ENCODE measurements around the gene PPARGC1A. TPM values are rescaled to one million over a fixed set of nuclear protein-coding genes. Genes with fewer than 3 reads are reported as not detected.

PPARGC1A gene
- not detected for total RNA-seq
- total RNA-seq (2013): not detected

- no peak within 1 kb of the TSS for H3K4me3 Mint-ChIP-seq
- H3K4me1 ChIP-seq (ENCODE audit: control insufficient read depth, insufficient read depth, low read length): no peaks in the 10 kb centered on the region
- 7% methylated on average over 10 of the region's 10 CpGs for WGBS (ENCODE audit: insufficient coverage)
- peaks cover 8 to 20% of the 10 kb centered on the region in 2 donors for H3K9me3 Mint-ChIP-seq
- no peaks in the 10 kb centered on the region for H3K9me3 ChIP-seq (ENCODE audit: control insufficient read depth, insufficient read depth, low read length)
- no peaks in the 10 kb centered on the region for H3K27me3 ChIP-seq (ENCODE audit: control insufficient read depth, insufficient read depth, low read length)
- no peak within 1 kb of the TSS for H3K4me3 ChIP-seq (ENCODE audit: low read length)
- DNase-seq (peak in 1 of 2 donors; percentile 10), ATAC-seq (no peak)
- no peaks in the 10 kb centered on the region for H3K36me3 ChIP-seq (ENCODE audit: control insufficient read depth, insufficient read depth, low read length)
- no peak within 1 kb of the TSS for H3K27ac Mint-ChIP-seq
- H3K27me3 Mint-ChIP-seq (ENCODE audit: low read depth in 2 of 2): no peaks in the 10 kb centered on the region
- H3K36me3 Mint-ChIP-seq: no peaks in the 10 kb centered on the region
- H3K27ac ChIP-seq (ENCODE audit: low read length): no peak within 1 kb of the TSS
- intact Hi-C loops (cut with micrococcal nuclease): no loop called here
- no peak for TF ChIP-seq CTCF (IDR thresholded peaks at IDR 0.05)
- no peaks in the 10 kb centered on the region for H3K4me1 Mint-ChIP-seq
These were observed at the start of gene PPARGC1A for GRCh38 chr4:23889814-23890341. Gene PPARGC1A (minus strand): TSS chr4:23890047. CDS start chr4:23889957, 90 bp downstream.

- intact Hi-C loops (cut with micrococcal nuclease): no loop called here
- DNase-seq (no peak), ATAC-seq (no peak)
- no peak overlapping the region for H3K4me3 ChIP-seq (ENCODE audit: low read length)
- H3K36me3 Mint-ChIP-seq: no peaks in the 10 kb centered on the region
- TF ChIP-seq CTCF (IDR thresholded peaks at IDR 0.05): no peak
- H3K27ac ChIP-seq (ENCODE audit: low read length): no peak overlapping the region
- no peaks in the 10 kb centered on the region for H3K4me1 ChIP-seq (ENCODE audit: control insufficient read depth, insufficient read depth, low read length)
- H3K27ac Mint-ChIP-seq: no peak overlapping the region
- H3K9me3 ChIP-seq (ENCODE audit: control insufficient read depth, insufficient read depth, low read length): peaks cover 3% of the 10 kb centered on the region
- no peaks in the 10 kb centered on the region for H3K36me3 ChIP-seq (ENCODE audit: control insufficient read depth, insufficient read depth, low read length)
- peaks cover 0 to 6% of the 10 kb centered on the region in 2 donors for H3K9me3 Mint-ChIP-seq
- H3K27me3 ChIP-seq (ENCODE audit: control insufficient read depth, insufficient read depth, low read length): no peaks in the 10 kb centered on the region
- H3K27me3 Mint-ChIP-seq (ENCODE audit: low read depth in 2 of 2): no peaks in the 10 kb centered on the region
- no peaks in the 10 kb centered on the region for H3K4me1 Mint-ChIP-seq
- WGBS (ENCODE audit: insufficient coverage): 63% methylated on average over 1 of the region's 1 CpG
- H3K4me3 Mint-ChIP-seq: no peak overlapping the region
These were observed 48.9 kb upstream of the PPARGC1A start for GRCh38 chr4:23938796-23939195.

- Histone ChIP-seq H3K27me3 (ENCODE audit: control insufficient read depth, insufficient read depth, low read length) (no peaks in the 10 kb centered on the region), H3K9me3 (ENCODE audit: control insufficient read depth, insufficient read depth, low read length) (peaks cover 3% of the 10 kb centered on the region), H3K36me3 (ENCODE audit: control insufficient read depth, insufficient read depth, low read length) (no peaks in the 10 kb centered on the region), H3K4me1 (ENCODE audit: control insufficient read depth, insufficient read depth, low read length) (no peaks in the 10 kb centered on the region), H3K27ac (ENCODE audit: low read length) (no peak overlapping the region), H3K4me3 (ENCODE audit: low read length) (no peak overlapping the region)
- ATAC-seq (no peak), DNase-seq (no peak)
- Mint-ChIP-seq H3K36me3 (no peaks in the 10 kb centered on the region), H3K27me3 (ENCODE audit: low read depth in 2 of 2) (no peaks in the 10 kb centered on the region), H3K4me3 (no peak overlapping the region), H3K4me1 (no peaks in the 10 kb centered on the region), H3K27ac (no peak overlapping the region), H3K9me3 (peaks cover 0 to 6% of the 10 kb centered on the region in 2 donors)
- WGBS (ENCODE audit: insufficient coverage): 42% methylated on average over 2 of the region's 2 CpGs
- TF ChIP-seq CTCF (IDR thresholded peaks at IDR 0.05): no peak
- intact Hi-C loops (cut with micrococcal nuclease): no loop called here
These were observed 47.3 kb upstream of the PPARGC1A start for GRCh38 chr4:23937173-23937572.

GRCh38 chr4:23934915-23935314 lies 45.1 kb upstream of the PPARGC1A start:
- no peaks in the 10 kb centered on the region for H3K27me3 ChIP-seq (ENCODE audit: control insufficient read depth, insufficient read depth, low read length)
- DNase-seq (no peak), ATAC-seq (no peak)
- H3K9me3 ChIP-seq (ENCODE audit: control insufficient read depth, insufficient read depth, low read length): peaks cover 3% of the 10 kb centered on the region
- 30% methylated on average over 3 of the region's 3 CpGs for WGBS (ENCODE audit: insufficient coverage)
- Mint-ChIP-seq H3K9me3 (peaks cover 8% of the 10 kb centered on the region in 2 donors), H3K27me3 (ENCODE audit: low read depth in 2 of 2) (no peaks in the 10 kb centered on the region), H3K36me3 (no peaks in the 10 kb centered on the region), H3K27ac (no peak overlapping the region), H3K4me1 (no peaks in the 10 kb centered on the region), H3K4me3 (no peak overlapping the region)
- H3K4me3 ChIP-seq (ENCODE audit: low read length): no peak overlapping the region
- no peaks in the 10 kb centered on the region for H3K36me3 ChIP-seq (ENCODE audit: control insufficient read depth, insufficient read depth, low read length)
- no peak for TF ChIP-seq CTCF (IDR thresholded peaks at IDR 0.05)
- intact Hi-C loops (cut with micrococcal nuclease): no loop called here
- H3K4me1 ChIP-seq (ENCODE audit: control insufficient read depth, insufficient read depth, low read length): no peaks in the 10 kb centered on the region
- no peak overlapping the region for H3K27ac ChIP-seq (ENCODE audit: low read length)
